Activated T-cell treated with anti-CD3 and anti-CD28 coated beads, Interleukin-2, amount 50 U/mL, for 4 hours (primary cell): ENCODE results near the gene MRPL22. TPM values are rescaled to one million over a fixed set of nuclear protein-coding genes. Genes with fewer than 3 reads are reported as not detected.
A peak's percentile ranks its signal among the peaks of the same experiment; 100 is the strongest.
"Not testable (repeated sequence)": the region's sequence is repeated elsewhere in the genome, so short reads cannot be mapped to it uniquely, and the experiment has no call there.

Source experiments
- ATAC-seq, 2 donors: fragments of 200-7000 bp; cut with Tn5 transposase; one replicate each; pipeline ENCODE4 v1.10.0; 2021
- DNase-seq: peaks from one replicate; pipeline ENCODE4 v3.0.0-alpha.2; 2020
- H3K27me3 Mint-ChIP-seq: one replicate; pipeline ENCODE4 v1.8.0; 2021; ENCODE audit warnings: low read depth, mixed read lengths
- H3K36me3 Mint-ChIP-seq: one replicate; pipeline ENCODE4 v1.8.0; 2022; ENCODE audit warnings: mixed read lengths; ENCODE audit not compliant: insufficient read depth
- H3K4me1 Mint-ChIP-seq: one replicate; pipeline ENCODE4 v1.8.0; 2021; ENCODE audit warnings: low read depth, mixed read lengths
- H3K4me3 Mint-ChIP-seq: one replicate; pipeline ENCODE4 v1.8.0; 2021; ENCODE audit warnings: mild to moderate bottlenecking, moderate library complexity, mixed read lengths
- H3K9me3 Mint-ChIP-seq: one replicate; pipeline ENCODE4 v1.8.0; 2021; ENCODE audit warnings: mixed read lengths
- total RNA-seq, 3 donors: library from RNA; stranded (reverse); gene quantifications; one replicate each; pipeline ENCODE4 v1.2.1, GENCODE V29; 2021

The MRPL22 gene
- total RNA-seq, result 10 to 100 TPM; 85.9 to 96.4 (median 96.0) TPM

- H3K4me1 Mint-ChIP-seq, result peaks cover 39% of the 10 kb centered on the region
Measured at GRCh38 chr5:154940772-154941620, at the start of gene MRPL22. TSS of gene MRPL22 (plus strand) at chr5:154941073. CDS start at chr5:154941111, 38 bp downstream.

DNA sequence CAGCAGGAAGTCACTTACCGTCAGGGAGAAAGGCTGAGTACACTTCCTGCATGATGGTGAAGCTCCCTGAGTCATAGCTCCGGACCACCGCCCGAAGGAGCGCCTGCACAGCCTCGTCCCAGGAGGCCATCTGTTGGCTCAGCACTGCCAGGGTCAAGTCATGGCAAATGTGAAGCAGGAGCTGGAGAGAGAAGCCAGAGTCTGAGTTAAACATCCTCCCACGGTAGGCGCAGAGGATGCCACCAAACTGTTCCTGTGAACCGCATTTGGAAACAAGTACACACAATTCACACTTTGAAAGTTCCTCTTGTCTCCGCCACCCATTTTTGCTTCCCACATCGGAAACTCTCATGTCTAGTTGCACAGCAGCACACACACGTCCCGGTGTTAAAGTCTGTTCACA, 48.5 kb upstream of the MRPL22 start:
- Mint-ChIP-seq H3K4me3 (no peak overlapping the region), H3K36me3 (peaks cover 62% of the 10 kb centered on the region), H3K4me1 (no peaks in the 10 kb centered on the region), H3K27me3 (no peaks in the 10 kb centered on the region), H3K9me3 (peaks cover 5% of the 10 kb centered on the region)
- DNase-seq (no peak), ATAC-seq (no peak)

More at GRCh38 chr5:154940772-154941620, at the start of gene MRPL22:
- H3K9me3 Mint-ChIP-seq, result no peaks in the 10 kb centered on the region
- ATAC-seq (peak; percentile 62 to 68), DNase-seq (peak; percentile 92)
- H3K27me3 Mint-ChIP-seq, result no peaks in the 10 kb centered on the region
- H3K36me3 Mint-ChIP-seq, result no peaks in the 10 kb centered on the region
- H3K4me3 Mint-ChIP-seq, result peak within 1 kb of the TSS; percentile 93

DNA sequence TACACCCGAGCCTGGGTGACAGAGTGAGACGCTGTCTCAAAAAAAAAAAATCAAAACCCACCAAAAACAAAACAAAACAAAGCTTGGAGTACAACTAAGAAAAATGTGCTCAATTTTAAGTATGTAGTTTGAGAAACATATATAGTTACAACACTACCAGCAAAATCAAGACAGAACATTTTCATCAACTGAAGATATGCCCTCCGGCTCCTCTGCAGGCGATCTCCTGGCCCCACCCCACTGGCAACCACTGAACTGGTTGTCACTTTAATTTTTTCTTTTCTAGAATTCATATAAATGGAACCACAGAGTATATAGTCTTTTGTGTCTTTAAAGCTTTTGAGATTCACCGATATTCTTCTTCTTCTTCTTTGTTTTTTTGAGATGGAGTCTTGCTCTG, 47.5 kb upstream of the MRPL22 start:
- no peak for ATAC-seq
- Mint-ChIP-seq H3K27me3 (no peaks in the 10 kb centered on the region), H3K9me3 (peaks cover 3% of the 10 kb centered on the region), H3K4me3 (no peak overlapping the region), H3K4me1 (no peaks in the 10 kb centered on the region), H3K36me3 (peaks cover 53% of the 10 kb centered on the region)
- DNase-seq, result no peak

DNA sequence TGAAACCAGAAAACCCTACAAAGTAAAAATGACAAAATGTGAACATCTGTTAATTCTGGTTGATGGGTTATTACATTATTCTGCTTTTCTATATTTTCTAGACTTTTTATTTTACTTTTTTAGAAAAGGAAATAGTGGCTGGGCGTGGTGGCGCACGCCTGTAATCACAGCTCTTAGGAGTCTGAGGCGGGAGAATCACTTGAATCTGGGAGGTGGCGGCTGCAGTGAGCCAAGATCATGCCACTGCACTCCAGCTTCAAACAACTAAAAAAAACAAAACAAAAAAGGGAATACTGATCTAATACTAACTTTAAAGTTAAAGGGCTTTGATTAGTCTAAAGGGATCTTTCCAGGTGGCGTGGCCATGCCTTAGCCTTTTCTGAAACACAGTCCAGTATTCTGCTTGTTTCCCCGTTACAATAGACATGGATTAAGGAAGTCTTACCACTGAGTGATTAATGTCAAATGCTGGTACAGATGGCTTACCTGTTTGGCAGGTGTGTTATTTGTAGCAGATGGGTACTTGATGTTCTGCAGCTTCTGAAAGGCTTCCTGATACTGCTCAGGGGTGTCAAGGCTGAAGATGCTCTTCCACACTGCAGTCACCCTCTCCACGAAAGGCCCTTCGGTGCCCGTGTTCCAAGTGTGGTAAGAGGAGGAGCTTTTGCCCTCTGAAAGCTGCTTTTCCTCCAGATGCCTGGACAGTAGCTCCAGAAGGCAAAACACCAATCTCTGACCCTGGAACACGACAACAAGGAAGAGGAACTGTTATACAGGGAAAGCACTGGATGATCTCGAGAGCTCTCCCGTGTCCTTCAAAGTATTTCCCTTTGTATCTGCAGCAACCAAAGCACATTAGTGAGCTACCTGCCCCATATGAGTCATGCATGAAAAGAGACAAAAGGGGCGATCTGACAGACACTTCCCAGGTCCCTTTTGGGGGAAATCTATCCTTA, 45.0 kb upstream of the MRPL22 start:
- H3K9me3 Mint-ChIP-seq, result no peaks in the 10 kb centered on the region
- peaks cover 47% of the 10 kb centered on the region for H3K36me3 Mint-ChIP-seq
- ATAC-seq (no peak), DNase-seq (no peak)
- H3K27me3 Mint-ChIP-seq, result no peaks in the 10 kb centered on the region
- no peaks in the 10 kb centered on the region for H3K4me1 Mint-ChIP-seq
- H3K4me3 Mint-ChIP-seq, result no peak overlapping the region

- H3K36me3 Mint-ChIP-seq, result peaks cover 42% of the 10 kb centered on the region
- no peaks in the 10 kb centered on the region for H3K27me3 Mint-ChIP-seq
- no peak overlapping the region for H3K4me3 Mint-ChIP-seq
- DNase-seq (no peak), ATAC-seq (no peak)
- no peaks in the 10 kb centered on the region for H3K9me3 Mint-ChIP-seq
- no peaks in the 10 kb centered on the region for H3K4me1 Mint-ChIP-seq
Measured at GRCh38 chr5:154896562-154897165, 44.2 kb upstream of the MRPL22 start.

DNA sequence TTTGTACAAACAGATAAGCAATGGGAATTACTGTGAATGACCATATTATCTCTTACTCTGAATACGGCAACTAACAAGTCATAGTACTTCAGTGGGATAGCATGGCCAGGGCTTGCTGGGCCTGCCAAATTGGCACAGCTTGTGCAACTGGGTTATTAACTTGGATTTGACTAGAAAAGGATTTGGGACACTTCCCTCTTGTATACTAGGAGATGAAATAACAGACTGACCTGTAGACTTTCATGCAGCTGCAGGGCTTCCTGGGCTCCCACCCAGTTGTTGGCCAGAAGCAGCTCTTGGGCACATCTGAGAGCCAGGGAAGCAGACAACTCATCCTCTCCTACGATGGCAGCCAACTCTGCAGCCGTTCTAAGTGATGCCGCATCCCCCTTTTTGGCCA, 42.7 kb upstream of the MRPL22 start:
- Mint-ChIP-seq H3K9me3 (no peaks in the 10 kb centered on the region), H3K36me3 (peaks cover 41% of the 10 kb centered on the region), H3K4me3 (no peak overlapping the region), H3K4me1 (no peaks in the 10 kb centered on the region), H3K27me3 (no peaks in the 10 kb centered on the region)
- ATAC-seq (no peak), DNase-seq (no peak)

DNA sequence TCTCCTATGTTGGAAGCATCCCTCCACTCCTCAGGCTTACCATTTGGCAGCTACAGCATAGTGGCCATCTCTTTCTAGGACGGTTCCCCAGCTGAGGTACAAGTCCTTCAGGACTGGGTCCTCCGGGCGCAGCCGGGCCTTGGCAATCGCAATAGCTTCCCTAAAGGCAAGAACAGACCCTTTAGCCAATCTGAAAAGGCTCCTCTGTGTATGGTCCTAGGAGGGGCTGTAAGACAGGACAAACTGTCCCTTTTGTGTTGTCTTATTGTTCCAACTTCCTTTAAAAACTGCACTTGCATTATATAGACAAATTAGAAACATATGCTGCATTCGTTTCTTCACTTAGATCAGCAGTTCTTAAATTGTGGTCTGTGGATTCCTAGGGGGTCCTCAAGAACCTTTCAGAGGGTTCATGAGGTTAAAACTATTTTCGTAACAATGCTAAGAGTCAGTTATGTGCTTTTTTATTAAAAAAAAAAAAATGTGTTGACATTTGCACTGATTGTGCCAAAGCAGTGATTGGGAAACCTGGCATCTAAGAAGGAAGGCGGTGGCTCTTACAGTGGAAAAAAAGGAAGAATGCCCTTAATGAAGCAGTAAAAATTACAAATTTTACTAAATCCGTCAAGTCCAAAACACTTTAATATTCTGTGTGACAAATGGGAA, 41.6 kb upstream of the MRPL22 start:
- Mint-ChIP-seq H3K27me3 (no peaks in the 10 kb centered on the region), H3K9me3 (no peaks in the 10 kb centered on the region), H3K4me1 (no peaks in the 10 kb centered on the region), H3K4me3 (no peak overlapping the region), H3K36me3 (peaks cover 40% of the 10 kb centered on the region)
- DNase-seq (no peak), ATAC-seq (no peak)

DNA sequence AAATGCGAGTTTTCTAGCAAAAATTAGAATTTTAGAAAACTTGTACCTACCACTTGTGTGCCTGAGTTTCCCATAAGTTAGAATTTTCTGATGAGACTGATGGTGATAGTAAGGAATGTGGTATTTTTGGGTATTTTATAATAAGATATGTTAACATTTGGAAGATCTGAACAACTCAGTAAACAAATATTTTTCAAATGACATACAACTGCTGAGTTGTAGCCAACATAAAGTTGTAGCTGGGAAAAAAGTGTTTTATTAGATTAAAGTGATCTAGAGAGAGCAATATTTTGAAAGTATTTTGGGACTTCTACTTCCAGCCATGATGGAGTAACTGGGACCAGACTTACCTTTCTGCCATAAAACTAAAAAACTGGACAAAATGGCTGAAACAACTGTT, 40.8 kb upstream of the MRPL22 start:
- no peak for ATAC-seq
- Mint-ChIP-seq H3K9me3 (no peaks in the 10 kb centered on the region), H3K27me3 (no peaks in the 10 kb centered on the region), H3K36me3 (peaks cover 45% of the 10 kb centered on the region), H3K4me3 (no peak overlapping the region), H3K4me1 (no peaks in the 10 kb centered on the region)
- no peak for DNase-seq

DNA sequence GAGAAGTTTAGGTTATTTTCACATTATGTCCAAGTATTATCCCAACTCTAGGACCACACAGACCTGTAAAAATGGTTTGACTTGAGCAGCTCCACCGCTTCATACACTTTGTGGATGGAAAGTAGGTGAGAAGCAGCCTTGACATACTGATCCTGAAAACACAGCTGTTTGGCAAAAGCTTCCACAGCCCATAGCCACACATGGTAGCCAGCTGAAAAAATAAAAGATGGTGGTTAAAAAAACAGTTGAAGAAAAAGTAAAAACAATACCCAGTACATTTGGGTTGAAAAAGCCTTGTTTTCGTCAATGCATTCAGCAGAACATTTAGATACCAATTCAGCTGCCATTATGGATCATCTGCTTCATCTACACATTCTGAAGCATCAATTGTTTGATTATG, 39.6 kb upstream of the MRPL22 start:
- Mint-ChIP-seq H3K4me1 (no peaks in the 10 kb centered on the region), H3K27me3 (no peaks in the 10 kb centered on the region), H3K4me3 (no peak overlapping the region), H3K36me3 (peaks cover 39% of the 10 kb centered on the region), H3K9me3 (no peaks in the 10 kb centered on the region)
- ATAC-seq (no peak), DNase-seq (no peak)

DNA sequence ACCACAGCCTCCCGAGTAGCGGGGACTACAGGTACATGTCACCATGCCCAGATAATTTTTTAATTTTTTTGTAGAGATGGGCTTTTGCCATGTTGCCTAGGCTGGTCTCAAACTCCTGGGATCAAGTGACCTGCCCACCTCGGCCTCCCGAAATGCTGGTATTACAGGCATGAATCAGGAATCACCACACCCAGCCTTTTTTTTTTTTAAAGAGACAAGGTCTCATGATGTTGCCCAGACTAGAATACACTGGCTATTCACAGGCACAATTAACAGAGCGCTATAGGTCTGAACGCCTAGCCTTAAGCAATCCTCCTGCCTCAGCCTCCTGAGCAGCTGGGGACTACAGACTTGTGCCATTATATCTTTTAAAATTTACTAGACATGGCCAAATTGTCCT, 39.0 kb upstream of the MRPL22 start:
- Mint-ChIP-seq H3K36me3 (peaks cover 36% of the 10 kb centered on the region), H3K27me3 (no peaks in the 10 kb centered on the region), H3K9me3 (no peaks in the 10 kb centered on the region), H3K4me3 (no peak overlapping the region), H3K4me1 (no peaks in the 10 kb centered on the region)
- no peak for ATAC-seq
- DNase-seq, result no peak

- not testable (repeated sequence) for ATAC-seq, H3K4me3 Mint-ChIP-seq, H3K27me3 Mint-ChIP-seq, DNase-seq, H3K9me3 Mint-ChIP-seq, H3K4me1 Mint-ChIP-seq
- peaks cover 41% of the 10 kb centered on the region for H3K36me3 Mint-ChIP-seq
Measured at GRCh38 chr5:154905601-154906000, 35.3 kb upstream of the MRPL22 start.

GRCh38 chr5:154916874-154917273, 24.0 kb upstream of the MRPL22 start:
- H3K4me1 Mint-ChIP-seq, result no peaks in the 10 kb centered on the region
- no peak for DNase-seq
- no peaks in the 10 kb centered on the region for H3K27me3 Mint-ChIP-seq
- H3K4me3 Mint-ChIP-seq, result no peak overlapping the region
- no peaks in the 10 kb centered on the region for H3K9me3 Mint-ChIP-seq
- H3K36me3 Mint-ChIP-seq, result peaks cover 33% of the 10 kb centered on the region
- no peak for ATAC-seq

GRCh38 chr5:154917757-154918156, 23.1 kb upstream of the MRPL22 start:
- Mint-ChIP-seq H3K4me1 (no peaks in the 10 kb centered on the region), H3K4me3 (no peak overlapping the region), H3K36me3 (peaks cover 26% of the 10 kb centered on the region), H3K27me3 (no peaks in the 10 kb centered on the region), H3K9me3 (no peaks in the 10 kb centered on the region)
- DNase-seq, result no peak
- no peak for ATAC-seq
